Caco-2 (cell line): ENCODE data around the gene JAK1. TPM values are rescaled to one million over a fixed set of nuclear protein-coding genes. Genes with fewer than 3 reads are reported as not detected.

Experiments used
- BruUV-seq: library from RNA; stranded (reverse); fragments of 400-500 nt; replicated peaks from 2 replicates; lab custom pipeline; 2021; lab: Mats Ljungman, UMichigan
- CTCF ChIA-PET: fragments of 300-600 bp; sonication (Branson Sonifier 250); formaldehyde crosslinking; loops from one replicate; lab custom pipeline; 2022; ENCODE audit warnings: antibody characterized with exemption; lab: Charles Lee
- POLR2A ChIA-PET: fragments of 300-600 bp; sonication (Branson Sonifier 250); formaldehyde crosslinking; loops from one replicate; lab custom pipeline; 2022; ENCODE audit warnings: antibody characterized with exemption; lab: Charles Lee
- DNase-seq, 2 experiments: peaks; one replicate each; pipeline versions ENCODE4 v3.0.0 to v3.0.0-alpha.2; 2020 to 2022
- H3K27me3 ChIP-seq: replicated peaks from 2 replicates; pipeline ENCODE4 v1.6.0; 2011; ENCODE audit warnings: low read length; ENCODE audit not compliant: control insufficient read depth, insufficient read depth
- H3K36me3 ChIP-seq: 2 replicates; pipeline ENCODE4 v1.5.1; 2011; ENCODE audit warnings: low read length; ENCODE audit not compliant: control insufficient read depth, insufficient read depth
- H3K4me1 ChIP-seq: fragments of 250-450 bp; sonication (Bioruptor Pico); 2 replicates; pipeline ENCODE4 v1.5.1; 2020; ENCODE audit warnings: mild to moderate bottlenecking
- H3K4me3 ChIP-seq: 2 replicates; pipeline ENCODE4 v1.5.1; 2011; ENCODE audit warnings: low read depth, mild to moderate bottlenecking, control low read depth, low read length
- H3K9me3 ChIP-seq: fragments of 250-450 bp; sonication (Bioruptor Pico); 2 replicates; pipeline ENCODE4 v1.5.1; 2020; ENCODE audit warnings: mild to moderate bottlenecking, moderate library complexity
- H3K27ac Mint-ChIP-seq: one replicate; pipeline ENCODE4 v1.8.0; 2022; ENCODE audit warnings: mixed read lengths; ENCODE audit not compliant: unreplicated experiment
- H3K27me3 Mint-ChIP-seq: one replicate; pipeline ENCODE4 v1.8.0; 2022; ENCODE audit warnings: mixed read lengths; ENCODE audit not compliant: insufficient read depth, unreplicated experiment
- H3K36me3 Mint-ChIP-seq: one replicate; pipeline ENCODE4 v1.8.0; 2022; ENCODE audit warnings: mild to moderate bottlenecking, mixed read lengths; ENCODE audit not compliant: insufficient read depth, unreplicated experiment
- H3K4me1 Mint-ChIP-seq: one replicate; pipeline ENCODE4 v1.8.0; 2022; ENCODE audit warnings: low read depth, mixed read lengths; ENCODE audit not compliant: unreplicated experiment
- H3K4me3 Mint-ChIP-seq: one replicate; pipeline ENCODE4 v1.8.0; 2022; ENCODE audit warnings: mild to moderate bottlenecking, moderate library complexity, mixed read lengths; ENCODE audit not compliant: unreplicated experiment
- H3K9me3 Mint-ChIP-seq: one replicate; pipeline ENCODE4 v1.8.0; 2022; ENCODE audit warnings: mixed read lengths; ENCODE audit not compliant: unreplicated experiment
- CTCF ChIP-seq, 2 experiments: fragments of 200-600 bp in 1 of 2; IDR thresholded peaks; 1 replicate in 1 of 2; 2 replicates in 1 of 2; pipeline versions ENCODE4 v1.5.1 to v1.8.0; 2011 to 2022; ENCODE audit warnings: antibody characterized with exemption in 1 of 2, control low read depth in 1 of 2, inconsistent platforms in 1 of 2, low read depth in 1 of 2, low read length in 1 of 2, mild to moderate bottlenecking in 1 of 2, moderate library complexity in 1 of 2; ENCODE audit not compliant: insufficient read depth in 1 of 2, severe bottlenecking in 1 of 2, unreplicated experiment in 1 of 2
- intact Hi-C: fragments of 100-400 bp; cut with micrococcal nuclease; formaldehyde crosslinking; loops from one replicate; pipeline ENCODE4 v1.10.0; 2022; ENCODE audit not compliant: unreplicated experiment
- total RNA-seq: library from RNA; stranded (reverse); gene quantifications from 2 replicates; pipeline ENCODE4 v1.2.3, GENCODE V29; 2022

The JAK1 gene
- total RNA-seq, 1 experiment from 2014 or later = 35.5 TPM

GRCh38 chr1:64929221-64929620 is 37.1 kb downstream of the JAK1 start:
- Histone ChIP-seq H3K36me3 (no peaks in the 10 kb centered on the region), H3K9me3 (no peaks in the 10 kb centered on the region), H3K4me1 (no peaks in the 10 kb centered on the region), H3K27me3 (no peaks in the 10 kb centered on the region), H3K4me3 (no peak overlapping the region)
- ChIA-PET POLR2A (no interaction called here), CTCF (no interaction called here)
- no peak for DNase-seq
- no TSS peak for BruUV-seq
- no peak overlapping the region for H3K4me3 Mint-ChIP-seq
- H3K4me1 Mint-ChIP-seq = peaks cover 9% of the 10 kb centered on the region
- H3K36me3 Mint-ChIP-seq = no peaks in the 10 kb centered on the region
- no peaks in the 10 kb centered on the region for H3K27me3 Mint-ChIP-seq
- intact Hi-C loops = no loop called here
- TF ChIP-seq CTCF (IDR thresholded peaks at IDR 0.05; ENCODE audit: insufficient read depth in 1 of 2, low read depth in 1 of 2, low read length in 1 of 2, severe bottlenecking in 1 of 2, unreplicated experiment in 1 of 2) = no peak
- H3K9me3 Mint-ChIP-seq = no peaks in the 10 kb centered on the region
- no peak overlapping the region for H3K27ac Mint-ChIP-seq

GRCh38 chr1:64928325-64928724 is 38.0 kb downstream of the JAK1 start:
- H3K27ac Mint-ChIP-seq = no peak overlapping the region
- Histone ChIP-seq H3K4me1 (no peaks in the 10 kb centered on the region), H3K27me3 (no peaks in the 10 kb centered on the region), H3K36me3 (no peaks in the 10 kb centered on the region), H3K4me3 (no peak overlapping the region), H3K9me3 (no peaks in the 10 kb centered on the region)
- BruUV-seq = no TSS peak
- DNase-seq = no peak
- H3K27me3 Mint-ChIP-seq = no peaks in the 10 kb centered on the region
- no peak overlapping the region for H3K4me3 Mint-ChIP-seq
- no peaks in the 10 kb centered on the region for H3K36me3 Mint-ChIP-seq
- ChIA-PET CTCF (no interaction called here), POLR2A (no interaction called here)
- no peaks in the 10 kb centered on the region for H3K9me3 Mint-ChIP-seq
- peaks cover under 1% of the 10 kb centered on the region for H3K4me1 Mint-ChIP-seq
- TF ChIP-seq CTCF (IDR thresholded peaks at IDR 0.05; ENCODE audit: insufficient read depth in 1 of 2, low read depth in 1 of 2, low read length in 1 of 2, severe bottlenecking in 1 of 2, unreplicated experiment in 1 of 2) = no peak
- intact Hi-C loops = no loop called here

- POLR2A ChIA-PET = no interaction called here
- CTCF ChIA-PET = no interaction called here
- Mint-ChIP-seq H3K4me3 (no peak overlapping the region), H3K9me3 (no peaks in the 10 kb centered on the region), H3K36me3 (no peaks in the 10 kb centered on the region), H3K27me3 (no peaks in the 10 kb centered on the region), H3K27ac (no peak overlapping the region), H3K4me1 (peaks cover 11% of the 10 kb centered on the region)
- no peaks in the 10 kb centered on the region for H3K36me3 ChIP-seq
- no peak for DNase-seq
- no peaks in the 10 kb centered on the region for H3K9me3 ChIP-seq
- intact Hi-C loops = no loop called here
- H3K27me3 ChIP-seq = no peaks in the 10 kb centered on the region
- H3K4me3 ChIP-seq = no peak overlapping the region
- H3K4me1 ChIP-seq = peaks cover 14% of the 10 kb centered on the region; the same call in 1 of the 2 replicates
- no peak for TF ChIP-seq CTCF (IDR thresholded peaks at IDR 0.05; ENCODE audit: insufficient read depth in 1 of 2, low read depth in 1 of 2, low read length in 1 of 2, severe bottlenecking in 1 of 2, unreplicated experiment in 1 of 2)
- no TSS peak for BruUV-seq
These were observed 40.8 kb downstream of the JAK1 start for GRCh38 chr1:64925594-64925993.
